RCC 7860 (cell line): ENCODE results near the gene GALK1.
A peak's percentile ranks its signal among the peaks of the same experiment; 100 is the strongest.

ENCODE experiments used
- DNase-seq: peaks from one replicate; pipeline ENCODE4 v3.0.0-alpha.2; 2015; ENCODE audit warnings: low spot score
- FAIRE-seq: peaks from 2 replicates; lab custom pipeline; 2012; peaks lifted over from hg19 to GRCh38; lab: Jason Lieb, UNC

GALK1 gene

DNA sequence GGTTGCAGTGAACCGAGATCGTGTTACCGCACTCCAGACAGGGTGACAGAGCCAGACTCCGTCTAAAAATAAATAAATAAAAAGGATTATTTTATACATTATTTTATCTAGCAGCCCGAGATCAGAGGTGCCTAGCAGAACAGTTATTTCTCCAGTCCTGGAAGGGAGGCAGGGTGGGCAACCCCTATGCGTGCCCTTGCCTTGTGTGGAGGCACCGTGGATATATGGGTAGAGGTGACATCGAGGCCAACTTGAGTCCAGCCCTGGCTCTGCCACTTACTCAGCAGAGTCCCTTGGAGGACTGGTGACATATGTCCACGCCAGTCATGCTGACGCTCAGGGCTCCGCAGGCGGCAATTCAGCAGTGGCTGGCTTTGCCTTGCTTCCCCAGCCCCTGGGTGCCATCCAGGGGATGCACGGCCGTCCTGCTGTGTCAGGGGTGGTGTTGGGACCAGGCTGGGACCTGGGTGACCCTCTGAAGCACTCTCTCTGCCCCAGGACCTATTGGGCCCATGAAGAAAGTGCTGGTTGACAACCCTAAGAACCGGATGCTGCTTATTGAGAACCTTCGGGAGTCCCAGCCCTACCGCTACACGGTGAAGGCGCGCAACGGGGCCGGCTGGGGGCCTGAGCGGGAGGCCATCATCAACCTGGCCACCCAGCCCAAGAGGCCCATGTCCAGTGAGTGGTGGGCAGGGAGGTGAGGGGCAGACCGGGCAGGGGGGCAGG is 13.2 kb downstream of the GALK1 start:
- FAIRE-seq (no peak), DNase-seq (no peak)

DNA sequence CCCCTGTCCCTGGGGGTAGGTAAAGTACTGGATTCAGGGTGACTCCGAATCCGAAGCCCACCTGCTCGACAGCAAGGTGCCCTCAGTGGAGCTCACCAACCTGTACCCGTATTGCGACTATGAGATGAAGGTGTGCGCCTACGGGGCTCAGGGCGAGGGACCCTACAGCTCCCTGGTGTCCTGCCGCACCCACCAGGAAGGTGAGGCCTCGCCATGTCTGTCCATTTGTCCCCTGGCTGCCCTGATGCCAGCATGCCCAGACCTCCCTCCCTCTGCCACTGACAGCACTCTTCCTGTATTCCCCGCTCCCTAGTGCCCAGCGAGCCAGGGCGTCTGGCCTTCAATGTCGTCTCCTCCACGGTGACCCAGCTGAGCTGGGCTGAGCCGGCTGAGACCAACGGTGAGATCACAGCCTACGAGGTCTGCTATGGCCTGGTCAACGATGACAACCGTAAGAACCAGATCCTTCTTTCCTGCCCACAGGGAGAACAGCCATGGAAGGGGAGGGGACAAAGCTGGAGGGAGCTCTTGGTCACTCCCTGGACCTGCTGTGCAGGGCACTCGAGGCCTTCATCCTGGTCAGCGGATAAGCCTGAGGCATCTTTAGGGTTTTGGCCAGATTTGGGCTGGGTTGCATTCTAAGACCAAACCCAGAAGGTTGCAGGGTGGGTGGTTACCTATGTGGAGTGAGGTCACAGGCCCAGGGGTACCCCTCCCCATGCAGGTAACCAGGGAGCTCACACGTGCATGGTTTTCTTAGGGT is 14.2 kb downstream of the GALK1 start:
- FAIRE-seq (no peak), DNase-seq (no peak)

DNA sequence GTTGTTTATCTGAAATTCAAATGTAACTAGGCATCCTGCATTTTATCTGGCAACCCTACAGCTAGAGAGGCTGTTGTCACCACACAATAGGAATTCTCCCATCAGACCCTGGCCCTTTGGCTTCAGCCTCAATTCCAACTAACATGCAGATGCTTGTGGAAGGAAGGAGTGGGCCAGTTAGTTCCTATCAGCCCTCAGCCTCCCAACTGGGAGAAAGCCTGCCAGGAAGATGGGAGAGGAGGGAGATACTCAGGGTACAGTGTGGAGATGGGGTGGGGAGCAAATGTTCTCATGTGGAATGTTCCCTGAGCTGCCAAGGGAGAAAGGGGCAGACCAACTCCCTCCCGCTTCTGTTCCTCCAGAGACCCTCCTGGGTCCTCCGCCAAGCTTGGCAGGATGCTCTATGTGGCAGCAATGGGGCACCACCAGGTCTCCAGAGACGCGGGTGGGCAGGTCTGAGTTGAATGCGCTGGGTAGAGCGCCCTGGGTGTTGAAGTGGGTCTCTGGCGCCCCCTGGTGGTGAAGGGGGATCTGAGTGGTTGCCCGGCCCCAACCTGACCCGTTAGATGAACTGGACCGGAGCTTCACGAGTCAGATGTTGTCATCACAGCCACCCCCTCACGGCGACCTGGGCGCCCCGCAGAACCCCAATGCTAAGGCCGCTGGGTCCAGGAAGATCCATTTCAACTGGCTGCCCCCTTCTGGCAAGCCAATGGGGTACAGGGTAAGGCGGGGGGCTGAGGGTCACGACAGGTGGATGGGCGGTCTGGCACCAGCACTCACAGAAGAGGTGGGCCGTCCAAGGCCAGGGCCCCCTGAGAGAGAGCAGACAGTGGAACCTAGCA is 15.2 kb downstream of the GALK1 start:
- DNase-seq (peak; percentile 53), FAIRE-seq (no peak)

DNA sequence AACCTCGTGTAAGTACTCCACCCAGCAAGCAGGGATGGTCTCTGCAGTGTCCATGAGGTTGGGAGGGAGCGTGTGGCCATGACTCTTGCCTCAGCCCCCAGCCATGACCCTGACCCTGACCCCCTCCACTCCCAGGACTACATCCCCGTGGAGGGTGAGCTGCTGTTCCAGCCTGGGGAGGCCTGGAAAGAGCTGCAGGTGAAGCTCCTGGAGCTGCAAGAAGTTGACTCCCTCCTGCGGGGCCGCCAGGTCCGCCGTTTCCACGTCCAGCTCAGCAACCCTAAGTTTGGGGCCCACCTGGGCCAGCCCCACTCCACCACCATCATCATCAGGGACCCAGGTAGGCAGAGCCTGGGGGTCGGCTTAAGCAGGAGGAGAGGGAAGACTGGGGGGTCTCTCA is 16.3 kb downstream of the GALK1 start:
- FAIRE-seq = no peak
- DNase-seq = no peak

DNA sequence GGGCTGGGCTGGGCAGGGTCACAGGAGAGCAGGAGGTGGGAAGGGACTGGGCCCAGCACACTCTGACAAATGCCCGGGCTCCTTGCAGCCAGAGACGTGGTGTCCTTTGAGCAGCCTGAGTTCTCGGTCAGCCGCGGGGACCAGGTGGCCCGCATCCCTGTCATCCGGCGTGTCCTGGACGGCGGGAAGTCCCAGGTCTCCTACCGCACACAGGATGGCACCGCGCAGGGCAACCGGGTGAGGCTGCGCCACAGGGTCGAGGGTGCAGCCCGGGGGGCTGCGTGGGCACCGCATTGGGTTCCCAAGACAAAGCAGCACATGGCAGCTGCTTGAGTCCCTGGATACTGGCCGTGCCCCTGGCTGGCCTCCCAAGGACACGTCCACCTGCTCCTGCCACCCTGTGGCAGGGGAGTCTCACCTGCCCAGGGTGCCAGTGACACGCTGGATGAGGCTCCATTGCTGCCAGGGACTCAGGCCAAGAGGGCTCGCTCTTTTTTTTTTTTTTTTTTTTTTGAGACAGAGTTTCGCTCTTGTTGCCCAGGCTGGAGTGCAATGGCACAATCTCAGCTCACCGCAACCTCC is 21.3 kb downstream of the GALK1 start:
- DNase-seq (no peak), FAIRE-seq (no peak)

DNA sequence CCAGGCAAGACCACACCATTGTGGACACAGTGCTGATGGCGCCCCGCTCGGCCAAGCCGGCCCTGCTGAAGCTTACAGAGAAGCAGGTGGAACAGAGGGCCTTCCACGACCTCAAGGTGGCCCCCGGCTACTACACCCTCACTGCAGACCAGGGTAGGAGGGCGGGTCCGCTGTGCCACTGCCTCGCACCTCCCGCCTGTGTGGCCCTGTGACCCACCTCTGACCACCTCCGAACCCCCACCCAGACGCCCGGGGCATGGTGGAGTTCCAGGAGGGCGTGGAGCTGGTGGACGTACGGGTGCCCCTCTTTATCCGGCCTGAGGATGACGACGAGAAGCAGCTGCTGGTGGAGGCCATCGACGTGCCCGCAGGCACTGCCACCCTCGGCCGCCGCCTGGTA is 22.7 kb downstream of the GALK1 start:
- no peak for FAIRE-seq

DNA sequence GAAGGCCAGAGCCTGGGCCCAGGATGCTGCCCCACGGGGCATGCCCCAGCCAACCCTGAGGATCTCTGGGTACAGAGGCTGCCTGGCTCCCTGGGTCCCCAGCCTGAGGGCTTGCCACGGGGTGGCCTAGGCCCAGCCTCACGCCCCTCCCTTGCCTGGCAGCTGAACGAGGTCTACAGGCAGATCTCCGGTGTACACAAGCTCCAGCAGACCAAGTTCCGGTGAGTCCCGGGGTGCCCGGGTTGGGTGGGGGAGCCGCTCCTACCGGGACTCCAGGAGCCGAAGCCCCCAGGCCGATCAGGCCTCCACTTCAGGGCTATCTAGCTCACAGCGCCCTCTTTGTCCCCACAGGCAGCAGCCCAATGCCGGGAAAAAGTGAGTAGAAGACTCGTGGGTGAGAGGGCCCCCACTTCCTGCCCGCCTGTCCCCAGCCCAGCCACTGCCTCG is 24.3 kb downstream of the GALK1 start:
- no peak for FAIRE-seq
- DNase-seq = no peak

More for the DNA sequence above, 22.7 kb downstream of the GALK1 start:
- DNase-seq = no peak

DNA sequence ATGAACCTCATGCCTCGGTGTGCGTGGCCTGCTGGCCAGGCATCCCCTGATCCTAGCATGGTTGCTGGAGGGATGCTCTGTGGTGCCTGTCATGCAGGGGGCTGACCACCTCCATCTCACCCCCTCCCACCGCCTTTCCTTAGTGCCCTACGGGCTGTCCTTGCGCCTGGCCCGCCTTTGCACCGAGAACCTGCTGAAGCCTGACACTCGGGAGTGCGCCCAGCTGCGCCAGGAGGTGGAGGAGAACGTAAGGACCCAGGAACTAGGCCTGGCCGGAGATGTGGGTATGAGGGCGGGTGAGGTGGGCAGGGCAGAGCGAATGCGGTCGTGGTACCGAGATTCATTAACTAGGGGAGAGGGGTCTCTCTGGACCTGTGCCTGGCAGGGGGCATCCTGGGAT is 24.8 kb downstream of the GALK1 start:
- DNase-seq = no peak
- FAIRE-seq = no peak

DNA sequence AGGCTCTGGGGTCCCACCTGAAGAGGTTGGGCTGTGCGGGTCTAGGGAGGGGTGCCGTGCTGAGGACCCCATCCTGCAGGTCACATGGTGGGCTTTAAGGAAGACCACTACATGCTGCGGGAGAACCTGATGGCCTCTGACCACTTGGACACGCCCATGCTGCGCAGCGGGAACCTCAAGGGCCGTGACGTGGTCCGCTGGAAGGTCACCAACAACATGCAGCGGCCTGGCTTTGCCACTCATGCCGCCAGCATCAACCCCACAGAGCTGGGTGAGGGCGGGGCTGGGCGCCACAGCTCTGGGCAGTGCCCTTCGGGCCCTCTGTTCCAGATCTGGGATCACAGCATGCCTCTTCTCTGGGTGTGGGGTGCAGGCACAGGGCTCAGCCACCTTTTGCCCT is 25.2 kb downstream of the GALK1 start:
- DNase-seq (no peak), FAIRE-seq (no peak)

DNA sequence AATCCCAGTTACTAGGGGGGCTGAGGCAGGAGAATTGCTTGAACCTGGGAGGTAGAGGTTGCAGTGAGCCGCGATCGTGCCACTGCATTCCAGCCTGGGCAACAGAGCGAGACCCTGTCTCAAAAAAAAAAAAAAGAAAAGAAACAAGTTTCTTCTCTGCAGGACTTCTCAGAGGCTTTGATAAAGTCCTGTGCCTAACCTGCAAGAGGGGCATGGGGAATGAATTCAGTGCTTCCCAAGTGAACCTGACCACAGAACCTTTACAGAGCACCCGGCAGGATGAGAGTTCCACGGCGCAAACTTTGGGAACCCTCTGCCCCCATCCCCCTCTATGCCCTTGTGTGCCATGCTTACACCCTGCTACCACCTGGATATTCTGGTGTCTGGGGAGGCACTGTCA is 25.8 kb downstream of the GALK1 start:
- DNase-seq (no peak), FAIRE-seq (no peak)

DNA sequence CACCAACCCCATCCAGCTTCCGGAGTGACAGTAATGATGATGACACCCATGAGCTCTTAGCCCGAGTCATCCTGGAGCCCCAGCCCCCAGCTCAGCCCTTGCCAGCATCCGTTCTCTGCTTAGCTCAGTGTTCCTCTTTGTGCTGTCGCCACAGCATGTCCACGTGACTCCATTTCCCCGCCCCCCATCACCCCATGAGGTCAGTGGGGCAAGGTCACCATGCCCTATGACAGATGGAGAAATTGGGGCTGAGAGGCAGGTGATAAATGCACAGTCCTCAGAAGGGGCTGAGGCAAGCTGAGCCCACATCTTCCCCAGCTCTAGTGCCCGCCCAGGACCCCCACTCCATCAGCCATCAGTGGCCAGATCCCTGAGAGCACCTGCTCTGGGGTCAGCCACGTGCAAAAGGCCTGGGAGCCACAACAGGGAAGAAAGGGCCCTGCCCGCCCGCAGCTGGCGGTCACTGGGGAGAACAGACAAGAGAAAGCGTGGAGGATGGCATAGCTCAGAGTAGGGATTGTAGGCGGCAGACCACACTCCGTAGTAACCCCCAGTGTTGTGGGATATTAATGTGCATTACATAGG is 26.7 kb downstream of the GALK1 start:
- peak; percentile 42 for DNase-seq
- no peak for FAIRE-seq

DNA sequence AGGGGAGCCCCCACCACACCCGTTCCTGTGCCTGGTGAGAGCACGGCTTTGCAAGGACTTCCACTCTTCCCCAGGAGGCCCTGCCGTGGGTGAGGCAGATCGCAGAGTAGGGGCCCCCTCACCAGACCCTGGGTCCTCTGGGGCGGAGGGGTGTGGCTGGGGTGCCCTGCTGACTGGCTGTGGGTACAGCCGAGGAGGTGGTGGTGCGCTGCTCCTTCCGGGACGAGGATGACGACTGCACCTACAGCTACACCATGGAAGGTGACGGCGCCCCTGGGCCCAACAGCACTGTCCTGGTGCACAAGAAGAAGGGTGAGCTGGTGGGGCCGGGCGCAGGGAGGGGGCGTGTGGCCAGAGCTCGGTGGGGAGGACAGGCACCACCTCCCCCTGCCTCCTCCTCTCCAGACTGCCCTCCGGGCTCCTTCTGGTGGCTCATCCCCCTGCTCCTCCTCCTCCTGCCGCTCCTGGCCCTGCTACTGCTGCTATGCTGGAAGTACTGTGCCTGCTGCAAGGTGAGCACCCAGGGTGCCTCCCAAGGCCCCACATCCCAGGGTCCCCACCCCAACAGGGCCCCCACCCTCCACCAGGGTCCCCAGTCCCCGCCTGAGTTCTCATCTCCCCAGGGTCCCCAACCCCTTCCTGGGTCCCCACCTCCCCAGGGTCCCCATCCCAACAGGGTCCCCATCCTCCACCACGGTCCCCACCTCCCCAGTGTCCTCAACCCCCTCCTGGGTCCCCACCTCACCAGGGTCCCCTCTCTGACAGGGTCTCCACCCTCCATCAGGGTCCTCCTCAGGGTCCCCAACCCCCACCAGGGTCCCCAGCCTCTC is 27.6 kb downstream of the GALK1 start:
- no peak for DNase-seq
- FAIRE-seq = no peak

DNA sequence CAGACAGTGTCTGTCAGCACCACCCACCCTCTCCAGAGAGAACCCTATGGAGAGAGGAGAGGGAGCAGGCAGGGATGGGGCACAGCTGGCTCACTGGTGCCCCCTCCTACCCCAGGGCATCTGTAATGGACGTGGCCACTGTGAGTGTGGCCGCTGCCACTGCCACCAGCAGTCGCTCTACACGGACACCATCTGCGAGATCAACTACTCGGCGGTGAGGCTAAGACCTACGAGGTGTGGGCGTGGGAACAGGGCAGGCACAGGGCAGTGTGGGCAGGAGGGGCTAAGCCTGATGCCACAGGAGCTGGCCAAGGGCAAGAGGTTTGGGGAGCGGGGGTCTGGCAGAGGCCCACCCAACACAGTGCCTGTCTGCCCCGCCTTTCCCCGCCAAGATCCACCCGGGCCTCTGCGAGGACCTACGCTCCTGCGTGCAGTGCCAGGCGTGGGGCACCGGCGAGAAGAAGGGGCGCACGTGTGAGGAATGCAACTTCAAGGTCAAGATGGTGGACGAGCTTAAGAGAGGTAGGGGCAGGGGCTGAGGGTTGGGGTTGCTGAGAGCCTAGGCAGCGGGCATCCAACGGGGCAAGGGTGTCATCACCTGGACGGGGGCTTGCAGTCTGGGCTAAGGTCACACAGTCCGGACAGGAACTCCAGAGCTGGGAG is 28.7 kb downstream of the GALK1 start:
- DNase-seq (no peak), FAIRE-seq (no peak)

DNA sequence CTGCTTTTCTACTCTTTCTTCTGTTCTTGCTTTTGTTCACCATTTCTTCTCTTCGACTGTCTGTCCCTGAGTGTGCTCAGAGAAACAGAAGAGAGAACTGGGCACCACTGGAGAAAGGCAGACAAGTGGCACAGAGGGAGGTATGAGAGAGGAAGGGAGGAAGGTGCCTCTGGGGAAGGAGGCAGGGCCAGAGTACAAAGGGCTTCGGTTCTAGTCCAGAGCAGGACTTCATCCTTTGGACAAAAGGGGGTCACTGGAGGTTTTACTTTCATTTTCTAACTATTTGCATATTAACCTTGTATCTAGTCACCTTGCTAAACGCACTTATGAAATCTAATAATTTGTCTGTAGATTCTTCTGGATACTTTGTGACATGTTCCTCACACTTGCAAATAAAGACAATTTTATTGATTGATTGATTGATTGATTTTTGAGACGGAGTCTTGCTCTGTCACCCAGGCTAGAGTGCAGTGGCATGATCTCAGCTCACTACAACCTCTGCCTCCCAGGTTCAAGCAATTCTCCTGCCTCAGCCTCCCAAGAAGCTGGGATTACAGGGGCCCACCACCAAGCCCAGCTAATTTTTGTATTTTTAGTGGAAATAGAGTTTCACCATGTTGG is 30.2 kb downstream of the GALK1 start:
- no peak for FAIRE-seq

DNA sequence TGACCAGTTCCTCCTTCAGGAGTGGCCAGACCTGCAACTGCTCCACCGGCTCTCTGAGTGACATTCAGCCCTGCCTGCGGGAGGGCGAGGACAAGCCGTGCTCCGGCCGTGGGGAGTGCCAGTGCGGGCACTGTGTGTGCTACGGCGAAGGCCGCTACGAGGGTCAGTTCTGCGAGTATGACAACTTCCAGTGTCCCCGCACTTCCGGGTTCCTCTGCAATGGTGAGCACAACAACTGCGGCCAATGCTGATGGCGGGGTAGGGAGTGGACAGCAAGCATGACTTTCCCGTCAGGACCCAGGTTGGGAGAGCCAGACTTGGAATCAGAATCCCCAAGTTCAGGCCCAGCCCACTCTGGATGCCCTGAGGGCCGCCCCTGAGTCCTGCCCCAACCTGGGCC is 31.5 kb downstream of the GALK1 start:
- no peak for FAIRE-seq
- DNase-seq = no peak

More for the DNA sequence above, 30.2 kb downstream of the GALK1 start:
- no peak for DNase-seq

DNA sequence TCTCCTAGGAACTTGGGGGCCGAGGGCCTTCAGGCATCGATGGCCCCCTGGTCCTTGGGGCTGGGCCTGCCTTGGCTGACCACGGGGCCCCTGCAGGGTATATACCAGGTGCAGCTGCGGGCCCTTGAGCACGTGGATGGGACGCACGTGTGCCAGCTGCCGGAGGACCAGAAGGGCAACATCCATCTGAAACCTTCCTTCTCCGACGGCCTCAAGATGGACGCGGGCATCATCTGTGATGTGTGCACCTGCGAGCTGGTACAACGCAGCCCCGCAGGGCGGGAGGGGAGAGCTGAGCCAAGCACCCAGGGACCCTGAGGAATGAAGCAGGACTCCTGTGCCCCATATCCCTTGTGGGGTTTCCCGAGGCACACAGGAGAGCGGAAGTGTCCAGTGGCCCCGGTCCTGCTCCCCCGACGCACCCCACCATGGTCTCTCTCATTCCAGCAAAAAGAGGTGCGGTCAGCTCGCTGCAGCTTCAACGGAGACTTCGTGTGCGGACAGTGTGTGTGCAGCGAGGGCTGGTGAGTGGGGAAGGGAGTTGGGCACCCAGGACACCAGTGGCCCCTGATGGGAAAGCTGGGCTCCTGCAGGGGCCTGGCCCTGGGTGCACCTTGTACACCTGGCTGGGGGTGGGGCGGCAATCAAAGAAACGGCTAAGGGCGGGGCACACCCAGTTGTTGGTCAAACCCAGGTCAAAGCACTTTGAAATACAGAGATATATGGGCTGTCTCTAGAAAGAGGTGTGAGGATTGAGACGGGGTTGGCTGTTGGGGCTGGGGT is 33.1 kb downstream of the GALK1 start:
- FAIRE-seq (no peak), DNase-seq (no peak)

DNA sequence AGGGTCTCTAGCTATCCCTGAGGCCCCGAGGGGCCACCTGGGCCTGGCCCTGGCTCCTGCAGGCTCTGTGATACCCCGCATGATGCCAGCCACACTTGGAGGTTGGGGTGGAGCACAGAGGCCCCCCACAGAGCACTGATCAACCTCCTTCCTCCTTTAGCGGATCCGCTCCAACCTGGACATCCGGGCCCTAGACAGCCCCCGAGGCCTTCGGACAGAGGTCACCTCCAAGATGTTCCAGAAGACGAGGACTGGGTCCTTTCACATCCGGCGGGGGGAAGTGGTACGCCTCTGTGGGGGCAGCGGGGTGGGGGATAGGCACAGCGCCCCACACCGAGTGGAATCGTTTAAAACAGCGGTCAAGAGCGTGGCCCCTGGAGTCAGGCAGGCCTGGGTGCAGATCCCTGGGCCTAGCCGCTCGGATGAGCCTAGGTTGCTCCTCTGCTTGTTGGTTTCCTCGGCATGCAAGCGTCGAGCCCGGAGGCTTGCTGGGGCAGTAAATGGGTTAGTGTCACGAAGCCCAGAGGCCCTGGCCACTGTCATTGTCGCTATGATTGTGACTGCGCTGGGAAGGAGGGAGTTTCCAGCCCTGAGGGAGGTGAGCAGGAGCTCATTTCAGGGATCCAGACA is 33.8 kb downstream of the GALK1 start:
- DNase-seq (no peak), FAIRE-seq (no peak)

DNA sequence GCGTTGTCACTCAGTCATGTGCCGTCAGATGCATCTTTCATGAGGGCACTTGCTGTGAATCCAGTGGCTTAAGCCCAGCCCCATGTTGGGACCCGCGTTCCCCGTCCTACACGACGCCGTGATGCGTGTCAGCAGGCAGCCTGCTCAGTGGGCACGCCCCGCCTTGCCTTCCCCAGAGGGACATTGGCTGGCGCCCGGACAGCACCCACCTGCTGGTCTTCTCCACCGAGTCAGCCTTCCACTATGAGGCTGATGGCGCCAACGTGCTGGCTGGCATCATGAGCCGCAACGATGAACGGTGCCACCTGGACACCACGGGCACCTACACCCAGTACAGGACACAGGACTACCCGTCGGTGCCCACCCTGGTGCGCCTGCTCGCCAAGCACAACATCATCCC is 34.9 kb downstream of the GALK1 start:
- no peak for FAIRE-seq
- no peak for DNase-seq
